Left ventricle myocardium inferior (tissue), 1 donor: ENCODE data around the gene LARP4. TPM values are rescaled to one million over a fixed set of nuclear protein-coding genes. Genes with fewer than 3 reads are reported as not detected.

ENCODE experiments used
- DNase-seq: peaks from one replicate; pipeline ENCODE4 v3.0.0-alpha.2; 2020
- H3K27ac ChIP-seq: fragments of 200-600 bp; replicated peaks from 2 replicates; pipeline ENCODE4 v1.8.0; 2021
- H3K27me3 ChIP-seq: fragments of 200-600 bp; 2 replicates; pipeline ENCODE4 v1.8.0; 2021; ENCODE audit warnings: low read depth
- H3K36me3 ChIP-seq: fragments of 200-600 bp; 2 replicates; pipeline ENCODE4 v1.8.0; 2021
- H3K4me1 ChIP-seq: fragments of 200-600 bp; 2 replicates; pipeline ENCODE4 v1.8.0; 2021
- H3K4me3 ChIP-seq: fragments of 200-600 bp; 2 replicates; pipeline ENCODE4 v1.8.0; 2021; ENCODE audit warnings: mild to moderate bottlenecking, moderate library complexity
- H3K9me3 ChIP-seq: fragments of 200-600 bp; replicated peaks from 2 replicates; pipeline ENCODE4 v1.8.0; 2021
- intact Hi-C: fragments of 100-400 bp; cut with micrococcal nuclease; formaldehyde crosslinking; loops from one replicate; pipeline ENCODE4 v1.11.0; 2022
- long read RNA-seq: library from polyadenylated mRNA; unstranded; transcript quantifications from one replicate; pipeline ENCODE4 v2.0.0, GENCODE V29; 2021
- total RNA-seq: library from RNA; stranded (reverse); fragmentation: NEBNext Ultra II Directional; extraction: Animal tissue kit (Norgen Biotek cat#: 25700); gene quantifications from one replicate; pipeline ENCODE4 v1.2.1, GENCODE V29; 2021
- TF ChIP-seq, protein P1 (sequence below): fragments of 200-600 bp; IDR thresholded peaks from 2 replicates; pipeline ENCODE4 v1.8.0; 2021; ENCODE audit warnings: antibody characterized with exemption, mild to moderate bottlenecking, borderline replicate concordance
- donor health status: DM: no; HTN: yes; CAD: no; lungs with severe emphysema.

LARP4 gene
- total RNA-seq, result 69.0 TPM
- long read RNA-seq, full-length matches to known transcripts, result 17 of 38 reads
- long read RNA-seq, partial matches to known transcripts, result 14 of 38 reads
- long read RNA-seq, other reads (novel, unspliced or antisense), result 7 of 38 reads

GRCh38 chr12:50400638-50401499 is at the start of gene LARP4:
TSS of gene LARP4 (plus strand) at chr12:50400885. CDS start at chr12:50401011, 126 bp downstream.
- no peaks in the 10 kb centered on the region for H3K36me3 ChIP-seq
- H3K9me3 ChIP-seq, result no peaks in the 10 kb centered on the region
- peak within 1 kb of the TSS; percentile 83 for H3K4me3 ChIP-seq
- intact Hi-C loops, result no loop called here
- peaks cover 4% of the 10 kb centered on the region for H3K27me3 ChIP-seq
- TF ChIP-seq, protein P1, sequence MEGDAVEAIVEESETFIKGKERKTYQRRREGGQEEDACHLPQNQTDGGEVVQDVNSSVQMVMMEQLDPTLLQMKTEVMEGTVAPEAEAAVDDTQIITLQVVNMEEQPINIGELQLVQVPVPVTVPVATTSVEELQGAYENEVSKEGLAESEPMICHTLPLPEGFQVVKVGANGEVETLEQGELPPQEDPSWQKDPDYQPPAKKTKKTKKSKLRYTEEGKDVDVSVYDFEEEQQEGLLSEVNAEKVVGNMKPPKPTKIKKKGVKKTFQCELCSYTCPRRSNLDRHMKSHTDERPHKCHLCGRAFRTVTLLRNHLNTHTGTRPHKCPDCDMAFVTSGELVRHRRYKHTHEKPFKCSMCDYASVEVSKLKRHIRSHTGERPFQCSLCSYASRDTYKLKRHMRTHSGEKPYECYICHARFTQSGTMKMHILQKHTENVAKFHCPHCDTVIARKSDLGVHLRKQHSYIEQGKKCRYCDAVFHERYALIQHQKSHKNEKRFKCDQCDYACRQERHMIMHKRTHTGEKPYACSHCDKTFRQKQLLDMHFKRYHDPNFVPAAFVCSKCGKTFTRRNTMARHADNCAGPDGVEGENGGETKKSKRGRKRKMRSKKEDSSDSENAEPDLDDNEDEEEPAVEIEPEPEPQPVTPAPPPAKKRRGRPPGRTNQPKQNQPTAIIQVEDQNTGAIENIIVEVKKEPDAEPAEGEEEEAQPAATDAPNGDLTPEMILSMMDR, result no peak
- peak; percentile 89 for DNase-seq
- H3K27ac ChIP-seq, result peak within 1 kb of the TSS; percentile 91
- peaks cover 39% of the 10 kb centered on the region for H3K4me1 ChIP-seq

DNA sequence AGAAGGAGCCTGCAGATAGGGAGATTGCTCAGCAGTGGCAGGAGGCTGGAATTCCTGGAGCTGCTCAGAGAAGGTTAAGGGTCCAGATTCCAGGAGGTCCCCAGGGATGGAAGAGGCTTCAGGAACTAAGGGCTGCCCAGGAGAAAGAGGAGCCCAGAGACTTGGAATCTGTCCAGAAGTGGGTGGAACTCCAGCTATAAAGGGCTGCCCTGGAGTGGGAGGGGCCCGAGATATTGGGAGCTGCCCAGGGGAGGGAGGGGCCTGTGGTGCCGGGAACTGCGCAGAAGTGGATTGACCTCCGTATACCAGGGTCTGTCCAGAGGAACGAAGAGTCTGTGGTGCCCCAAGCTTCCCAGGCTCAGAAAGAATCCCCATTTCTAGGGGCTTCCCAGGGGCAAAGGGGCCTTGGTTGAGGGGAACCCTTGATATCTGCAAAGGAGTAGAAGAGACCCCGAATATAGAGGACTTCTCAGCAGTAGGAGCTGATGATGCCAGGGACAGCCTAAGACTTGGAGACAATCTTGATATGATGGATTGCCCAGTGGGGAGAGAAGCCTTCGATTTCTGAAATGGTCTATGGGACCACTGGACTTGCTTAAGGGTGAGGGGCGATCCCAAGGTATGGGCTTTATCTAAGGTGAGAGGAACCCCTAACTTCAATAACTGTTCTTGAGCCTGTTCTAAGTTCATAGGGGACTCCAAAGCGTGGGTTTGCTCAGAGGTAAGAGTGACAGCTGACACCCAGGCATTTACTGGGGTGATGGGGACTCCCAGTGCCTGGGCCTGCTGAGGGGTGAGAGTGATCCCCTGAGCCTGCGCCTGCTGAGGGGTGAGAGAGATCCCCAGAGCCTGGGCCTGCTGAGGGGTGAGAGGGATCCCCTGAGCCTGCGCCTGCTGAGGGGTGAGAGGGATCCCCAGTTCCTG is 49.3 kb upstream of the LARP4 start:
- Histone ChIP-seq H3K27ac (no peak overlapping the region), H3K9me3 (no peaks in the 10 kb centered on the region), H3K27me3 (no peaks in the 10 kb centered on the region), H3K4me1 (peaks cover 12% of the 10 kb centered on the region), H3K36me3 (no peaks in the 10 kb centered on the region), H3K4me3 (peak overlapping the region; percentile 19)
- no peak for DNase-seq
- TF ChIP-seq, protein P1, result no peak
- intact Hi-C loops, result loop anchor here (10.0 kb wide), 1 partner anchor 313 kb away; no protein-coding TSS in a partner anchor

GRCh38 chr12:50353404-50353803 is 47.3 kb upstream of the LARP4 start:
- Histone ChIP-seq H3K4me3 (no peak overlapping the region), H3K27ac (no peak overlapping the region), H3K4me1 (peaks cover 12% of the 10 kb centered on the region), H3K27me3 (no peaks in the 10 kb centered on the region), H3K9me3 (no peaks in the 10 kb centered on the region), H3K36me3 (no peaks in the 10 kb centered on the region)
- DNase-seq, result no peak
- intact Hi-C loops, result loop anchor here (10.0 kb wide), 1 partner anchor 311 kb away; no protein-coding TSS in a partner anchor
- TF ChIP-seq, protein P1, result no peak

- H3K27ac ChIP-seq, result peak overlapping the region; percentile 64
Observed at GRCh38 chr12:50353869-50354593, 46.7 kb upstream of the LARP4 start.

More at GRCh38 chr12:50353869-50354593, 46.7 kb upstream of the LARP4 start:
- Histone ChIP-seq H3K9me3 (no peaks in the 10 kb centered on the region), H3K4me3 (peak overlapping the region; percentile 29), H3K36me3 (no peaks in the 10 kb centered on the region), H3K4me1 (peaks cover 12% of the 10 kb centered on the region), H3K27me3 (no peaks in the 10 kb centered on the region)
- no peak for DNase-seq
- intact Hi-C loops, result loop anchor here (10.0 kb wide), 1 partner anchor 311 kb away; no protein-coding TSS in a partner anchor
- TF ChIP-seq, protein P1, result no peak
